Hematopoietic multipotent progenitor cell treated with erythropoietin and hydrocortisone succinate and interleukin-3 and kit ligand, for 17 days (in vitro differentiated cells): ENCODE measurements around the gene MB21D2.
"Not testable (repeated sequence)": the region's sequence is repeated elsewhere in the genome, so short reads cannot be mapped to it uniquely, and the experiment has no call there.

ENCODE experiments used
- DNase-seq: peaks from one replicate; pipeline ENCODE4 v3.0.0-alpha.2; 2015; ENCODE audit warnings: low spot score

The MB21D2 gene

GRCh38 chr3:192802957-192803899, 114.4 kb downstream of the MB21D2 start:
- no peak for DNase-seq

DNA sequence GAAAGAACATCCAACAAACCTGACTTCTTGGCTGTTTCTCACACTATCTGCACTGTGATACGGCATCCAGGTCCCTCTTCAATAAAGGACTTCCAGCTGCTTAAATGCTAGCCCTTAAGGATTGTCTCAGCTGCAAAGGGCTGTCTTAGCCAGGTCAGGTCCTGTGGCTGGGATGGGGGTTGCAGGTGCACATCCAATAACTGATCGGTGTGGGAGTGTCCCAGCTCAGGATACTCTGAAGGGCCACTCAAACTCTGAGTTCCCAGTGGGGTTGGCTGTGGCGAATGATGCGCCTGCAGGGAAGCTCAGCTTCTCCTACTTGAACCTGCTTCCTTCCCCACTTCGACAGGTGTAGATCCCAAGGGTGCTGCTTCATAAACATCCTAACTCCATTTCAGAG, 115.7 kb downstream of the MB21D2 start:
- no peak for DNase-seq

- no peak for DNase-seq
Observed at GRCh38 chr3:192799721-192800120, 117.9 kb downstream of the MB21D2 start.

DNA sequence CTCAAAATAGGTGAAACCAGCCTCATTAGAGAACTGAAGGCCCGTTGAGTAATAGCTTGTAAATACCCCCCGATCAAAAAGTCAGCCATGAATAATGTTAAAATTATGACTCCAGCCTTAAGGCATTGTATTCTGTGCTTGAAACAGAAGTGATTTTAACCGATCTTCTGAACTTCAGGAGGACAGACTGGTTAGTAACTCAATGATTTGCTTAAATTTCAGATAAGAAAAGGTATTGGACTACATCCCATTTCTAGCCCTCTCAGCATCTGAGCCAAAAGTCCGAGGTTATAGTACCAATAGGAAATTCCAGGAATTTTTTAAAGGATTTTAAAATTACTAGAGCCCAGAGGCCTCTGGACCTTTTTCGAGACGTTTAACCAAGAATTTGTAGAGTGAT, 122.6 kb downstream of the MB21D2 start:
- no peak for DNase-seq

GRCh38 chr3:192794216-192794615, 123.4 kb downstream of the MB21D2 start:
- DNase-seq: no peak

GRCh38 chr3:192788816-192789515, 128.7 kb downstream of the MB21D2 start:
- DNase-seq: not testable (repeated sequence)

DNA sequence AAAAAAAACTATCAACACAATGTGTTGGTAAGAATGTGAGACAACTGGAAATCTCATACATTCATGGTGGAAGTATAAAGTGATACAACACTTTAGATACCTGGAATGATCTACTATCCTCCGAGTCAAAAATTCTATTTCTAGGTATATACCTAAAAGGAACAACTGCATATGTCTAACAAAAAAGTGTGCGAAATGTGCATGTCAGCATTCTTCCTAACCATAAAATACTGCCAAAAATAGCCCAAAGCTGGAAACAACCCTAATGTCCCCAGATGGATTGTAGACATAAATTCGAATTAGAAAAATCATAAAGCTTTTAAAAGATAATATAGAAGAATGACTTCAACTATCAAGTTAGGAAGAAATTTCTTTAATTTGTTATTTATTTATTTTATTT, 139.1 kb downstream of the MB21D2 start:
- no peak for DNase-seq

DNA sequence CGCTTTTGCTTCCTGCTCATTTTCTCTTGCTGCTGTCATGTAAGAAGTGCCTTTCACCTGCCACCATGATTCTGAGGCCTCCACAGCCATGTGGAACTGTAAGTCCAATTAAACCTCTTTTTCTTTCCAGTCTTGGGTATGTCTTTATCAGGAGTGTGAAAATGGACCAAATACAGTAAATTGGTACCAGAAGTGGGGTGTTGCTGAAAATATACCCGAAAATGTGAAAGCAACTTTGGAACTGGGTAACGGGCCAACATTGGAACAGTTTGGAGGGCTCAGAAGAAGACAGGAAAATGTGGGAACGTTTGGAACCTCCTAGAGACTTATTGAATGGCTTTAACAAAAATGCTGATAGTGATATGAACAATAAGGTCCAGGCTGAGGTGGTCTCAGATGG, 143.3 kb downstream of the MB21D2 start:
- not testable (repeated sequence) for DNase-seq

- no peak for DNase-seq
Observed at GRCh38 chr3:192772240-192772894, 145.3 kb downstream of the MB21D2 start.

DNA sequence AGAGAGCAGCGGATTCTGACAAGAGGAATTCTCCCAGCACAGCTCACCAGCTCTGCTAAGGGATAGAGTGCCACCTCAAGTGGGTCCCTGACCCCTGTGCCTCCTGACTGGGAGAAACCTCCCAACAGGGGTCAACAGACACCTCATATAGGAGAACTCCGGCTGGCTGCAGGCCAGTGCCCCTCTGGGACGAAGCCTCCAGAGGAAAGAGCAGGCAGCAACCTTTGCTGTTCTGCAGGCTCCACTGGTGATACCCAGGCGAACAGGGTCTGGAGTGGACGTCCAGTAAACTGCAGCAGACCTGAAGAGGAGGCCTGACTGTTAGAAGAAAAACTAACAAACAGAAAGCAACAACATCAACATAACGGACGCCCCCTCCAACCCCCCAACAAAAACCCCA, 159.0 kb downstream of the MB21D2 start:
- DNase-seq: no peak

- DNase-seq: no peak
Observed at GRCh38 chr3:192751148-192751547, 166.5 kb downstream of the MB21D2 start.

GRCh38 chr3:192750201-192750600, 167.5 kb downstream of the MB21D2 start:
- DNase-seq: no peak

GRCh38 chr3:192747746-192748145, 169.9 kb downstream of the MB21D2 start:
- DNase-seq: no peak

- DNase-seq: no peak
Observed at GRCh38 chr3:192747145-192747544, 170.5 kb downstream of the MB21D2 start.
